ENCODE data around the gene ITGA5. TPM values are rescaled to one million over a fixed set of nuclear protein-coding genes. Genes with fewer than 3 reads are reported as not detected.

The ITGA5 gene
- total and polyA plus RNA-seq, 5 donors = 49.3 to 141 (median 58.1) TPM

- DNase-seq = no peak
- Histone ChIP-seq H3K27ac (ENCODE audit: low read length) (no peak overlapping the region), H3K4me1 (ENCODE audit: control insufficient read depth, insufficient read depth, low read length) (peaks cover 4% of the 10 kb centered on the region), H3K9me3 (ENCODE audit: control insufficient read depth, low read length) (no peaks in the 10 kb centered on the region), H3K4me3 (ENCODE audit: low read length) (no peak overlapping the region), H3K27me3 (ENCODE audit: control insufficient read depth, insufficient read depth) (no peaks in the 10 kb centered on the region)
- ATAC-seq = no peak
- intact Hi-C loops (cut with DNase I) = loop anchor here in 3 of 4 donors (5.0 to 10.0 kb wide), 5 partner anchors 73 to 353 kb away; partner anchors contain the start of genes CBX5 (in 1 of the 3) and HNRNPA1 (in 1 of the 3)
- WGBS = 20% methylated on average over 5 of the region's 5 CpGs
Observed at GRCh38 chr12:54368025-54368708, 50.9 kb downstream of the ITGA5 start.

- ATAC-seq (no peak), DNase-seq (no peak)
- intact Hi-C loops (cut with DNase I) = loop anchor here (5.0 to 10.0 kb wide), 6 partner anchors 70 to 350 kb away; partner anchors contain the start of genes CBX5 (in 1 of the 4) and HNRNPA1 (in 1 of the 4)
- H3K4me3 ChIP-seq (ENCODE audit: low read length) = no peak within 1 kb of the TSS
- no peaks in the 10 kb centered on the region for H3K4me1 ChIP-seq (ENCODE audit: control insufficient read depth, insufficient read depth, low read length)
- no peak within 1 kb of the TSS for H3K27ac ChIP-seq (ENCODE audit: low read length)
- no peaks in the 10 kb centered on the region for H3K9me3 ChIP-seq (ENCODE audit: control insufficient read depth, low read length)
- 60% methylated on average over 4 of the region's 4 CpGs for WGBS
- no peaks in the 10 kb centered on the region for H3K27me3 ChIP-seq (ENCODE audit: control insufficient read depth, insufficient read depth)
Observed at GRCh38 chr12:54364413-54364812, 54.7 kb downstream of the ITGA5 start, which contains the start of gene GPR84. GPR84 (minus strand) TSS chr12:54364486; CDS start chr12:54363851, 635 bp downstream.

GRCh38 chr12:54363618-54364017 lies 55.4 kb downstream of the ITGA5 start:
- H3K9me3 ChIP-seq (ENCODE audit: control insufficient read depth, low read length) = no peaks in the 10 kb centered on the region
- DNase-seq (peak in 1 of 3 donors; percentile 38), ATAC-seq (no peak)
- WGBS = 77% methylated on average over 6 of the region's 6 CpGs
- no peaks in the 10 kb centered on the region for H3K4me1 ChIP-seq (ENCODE audit: control insufficient read depth, insufficient read depth, low read length)
- H3K27me3 ChIP-seq (ENCODE audit: control insufficient read depth, insufficient read depth) = no peaks in the 10 kb centered on the region
- no peak overlapping the region for H3K27ac ChIP-seq (ENCODE audit: low read length)
- intact Hi-C loops (cut with DNase I) = loop anchor here (5.0 to 10.0 kb wide), 6 partner anchors 69 to 349 kb away; partner anchors contain the start of genes CBX5 (in 1 of the 4) and HNRNPA1 (in 1 of the 4)
- H3K4me3 ChIP-seq (ENCODE audit: low read length) = no peak overlapping the region

GRCh38 chr12:54363047-54363446 lies 56.0 kb downstream of the ITGA5 start:
- WGBS = 77% methylated on average over 8 of the region's 8 CpGs
- no peak for ATAC-seq
- no peaks in the 10 kb centered on the region for H3K27me3 ChIP-seq (ENCODE audit: control insufficient read depth, insufficient read depth)
- H3K4me3 ChIP-seq (ENCODE audit: low read length) = no peak overlapping the region
- H3K4me1 ChIP-seq (ENCODE audit: control insufficient read depth, insufficient read depth, low read length) = peaks cover 3% of the 10 kb centered on the region
- intact Hi-C loops (cut with DNase I) = loop anchor here (5.0 to 10.0 kb wide), 6 partner anchors 68 to 348 kb away; partner anchors contain the start of genes CBX5 (in 1 of the 4) and HNRNPA1 (in 1 of the 4)
- H3K9me3 ChIP-seq (ENCODE audit: control insufficient read depth, low read length) = no peaks in the 10 kb centered on the region
- DNase-seq = peak in 2 of 3 donors; percentile 37 to 58
- H3K27ac ChIP-seq (ENCODE audit: low read length) = no peak overlapping the region

GRCh38 chr12:54360717-54361456 lies 58.2 kb downstream of the ITGA5 start:
- ATAC-seq = no peak

GRCh38 chr12:54359762-54360351 lies 59.2 kb downstream of the ITGA5 start:
- intact Hi-C loops (cut with DNase I) = loop anchor here (5.0 to 10.0 kb wide), 6 partner anchors 65 to 345 kb away; partner anchors contain the start of genes CBX5 (in 1 of the 4) and HNRNPA1 (in 1 of the 4)
- ATAC-seq = no peak
- H3K27ac ChIP-seq (ENCODE audit: low read length) = peak overlapping the region; percentile 92
- no peaks in the 10 kb centered on the region for H3K9me3 ChIP-seq (ENCODE audit: control insufficient read depth, low read length)
- peaks cover 3% of the 10 kb centered on the region for H3K4me1 ChIP-seq (ENCODE audit: control insufficient read depth, insufficient read depth, low read length)
- no peaks in the 10 kb centered on the region for H3K27me3 ChIP-seq (ENCODE audit: control insufficient read depth, insufficient read depth)
- H3K4me3 ChIP-seq (ENCODE audit: low read length) = peak overlapping the region; percentile 63
- no peak for DNase-seq
- 49% methylated on average over 9 of the region's 9 CpGs for WGBS

More at GRCh38 chr12:54360717-54361456, 58.2 kb downstream of the ITGA5 start:
- H3K9me3 ChIP-seq (ENCODE audit: control insufficient read depth, low read length) = no peaks in the 10 kb centered on the region
- H3K4me3 ChIP-seq (ENCODE audit: low read length) = no peak overlapping the region
- H3K27ac ChIP-seq (ENCODE audit: low read length) = no peak overlapping the region
- intact Hi-C loops (cut with DNase I) = loop anchor here (5.0 to 10.0 kb wide), 6 partner anchors 66 to 346 kb away; partner anchors contain the start of genes CBX5 (in 1 of the 4) and HNRNPA1 (in 1 of the 4)
- H3K27me3 ChIP-seq (ENCODE audit: control insufficient read depth, insufficient read depth) = no peaks in the 10 kb centered on the region
- 66% methylated on average over 16 of the region's 16 CpGs for WGBS
- peaks cover 3% of the 10 kb centered on the region for H3K4me1 ChIP-seq (ENCODE audit: control insufficient read depth, insufficient read depth, low read length)
- DNase-seq = peak; percentile 61 to 91 (median 84)

GRCh38 chr12:54358945-54359761 lies 59.9 kb downstream of the ITGA5 start:
- H3K9me3 ChIP-seq (ENCODE audit: control insufficient read depth, low read length) = no peaks in the 10 kb centered on the region
- WGBS = under 1% methylated on average over 40 of the region's 40 CpGs

GRCh38 chr12:54358191-54358944 lies 60.7 kb downstream of the ITGA5 start:
- no peaks in the 10 kb centered on the region for H3K27me3 ChIP-seq (ENCODE audit: control insufficient read depth, insufficient read depth)
- peaks cover 3% of the 10 kb centered on the region for H3K4me1 ChIP-seq (ENCODE audit: control insufficient read depth, insufficient read depth, low read length)
- no peak for ATAC-seq
- DNase-seq = no peak
- H3K4me3 ChIP-seq (ENCODE audit: low read length) = peak overlapping the region; percentile 63
- 6% methylated on average over 15 of the region's 15 CpGs for WGBS
- intact Hi-C loops (cut with DNase I) = no loop called here
- peak overlapping the region; percentile 61 for H3K27ac ChIP-seq (ENCODE audit: low read length)
- H3K9me3 ChIP-seq (ENCODE audit: control insufficient read depth, low read length) = no peaks in the 10 kb centered on the region

More at GRCh38 chr12:54358945-54359761, 59.9 kb downstream of the ITGA5 start:
- Histone ChIP-seq H3K27me3 (ENCODE audit: control insufficient read depth, insufficient read depth) (no peaks in the 10 kb centered on the region), H3K4me1 (ENCODE audit: control insufficient read depth, insufficient read depth, low read length) (peaks cover 3% of the 10 kb centered on the region), H3K27ac (ENCODE audit: low read length) (peak overlapping the region; percentile 92), H3K4me3 (ENCODE audit: low read length) (peak overlapping the region; percentile 63)
- ATAC-seq (peak; percentile 97 to 98), DNase-seq (peak; percentile 96 to 98 (median 97))
- intact Hi-C loops (cut with DNase I) = no loop called here

GRCh38 chr12:54357506-54358190 lies 61.4 kb downstream of the ITGA5 start:
- Histone ChIP-seq H3K27me3 (ENCODE audit: control insufficient read depth, insufficient read depth) (no peaks in the 10 kb centered on the region), H3K4me1 (ENCODE audit: control insufficient read depth, insufficient read depth, low read length) (peaks cover 4% of the 10 kb centered on the region), H3K9me3 (ENCODE audit: control insufficient read depth, low read length) (no peaks in the 10 kb centered on the region), H3K4me3 (ENCODE audit: low read length) (no peak overlapping the region), H3K27ac (ENCODE audit: low read length) (no peak overlapping the region)
- no peak for DNase-seq
- ATAC-seq = no peak
- 48% methylated on average over 2 of the region's 2 CpGs for WGBS
- intact Hi-C loops (cut with DNase I) = no loop called here
